ENCODE measurements around the gene OR4N2.
"Not testable (repeated sequence)": the region's sequence is repeated elsewhere in the genome, so short reads cannot be mapped to it uniquely, and the experiment has no call there.

The OR4N2 gene, protein sequence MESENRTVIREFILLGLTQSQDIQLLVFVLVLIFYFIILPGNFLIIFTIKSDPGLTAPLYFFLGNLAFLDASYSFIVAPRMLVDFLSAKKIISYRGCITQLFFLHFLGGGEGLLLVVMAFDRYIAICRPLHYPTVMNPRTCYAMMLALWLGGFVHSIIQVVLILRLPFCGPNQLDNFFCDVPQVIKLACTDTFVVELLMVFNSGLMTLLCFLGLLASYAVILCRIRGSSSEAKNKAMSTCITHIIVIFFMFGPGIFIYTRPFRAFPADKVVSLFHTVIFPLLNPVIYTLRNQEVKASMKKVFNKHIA

DNA sequence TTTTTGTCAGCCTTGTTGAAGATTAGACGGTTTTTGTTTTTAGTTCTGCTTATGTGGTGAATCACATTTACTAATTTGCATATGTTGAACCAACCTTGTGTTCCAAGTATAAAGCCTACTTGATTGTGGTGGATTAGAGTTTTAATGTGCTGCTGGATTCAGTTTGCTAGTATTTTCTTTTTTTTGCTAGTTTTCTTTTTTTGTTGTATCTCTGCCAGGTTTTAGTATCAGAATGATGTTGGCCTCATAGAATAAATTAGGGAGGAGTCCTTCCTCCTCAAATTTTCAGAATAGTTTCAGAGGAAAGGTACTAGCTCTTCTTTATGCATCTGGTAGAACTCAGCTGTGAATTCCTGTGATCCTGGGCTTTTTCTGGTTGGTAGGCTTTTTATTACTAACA lies at the start of gene OR4N2:
Gene OR4N2 (plus strand): TSS at position 301 of the 400 bp plus-strand sequence. CDS start 23,679 bp downstream, outside the sequence.
- not testable (repeated sequence) for DNase-seq

DNA sequence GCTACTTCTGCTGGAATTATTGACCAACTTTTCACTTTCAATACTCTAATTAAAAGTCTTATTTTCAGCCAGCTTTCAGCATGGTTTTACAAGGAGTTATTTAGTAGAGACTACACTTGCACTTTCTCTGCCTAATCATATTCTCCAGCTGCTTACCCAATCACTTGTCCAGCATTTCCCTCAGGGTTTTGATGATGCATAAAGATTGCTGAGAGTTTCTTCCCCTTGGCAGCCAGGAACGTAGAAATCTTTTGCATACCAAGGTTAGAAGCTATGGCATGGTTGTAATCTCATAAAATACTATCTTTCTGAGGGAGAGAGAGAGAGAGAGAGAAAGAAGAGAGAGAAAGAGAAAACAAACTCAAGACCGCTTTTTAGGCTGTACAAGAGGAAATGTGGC lies 49.4 kb upstream of the OR4N2 start:
- DNase-seq: no peak

DNA sequence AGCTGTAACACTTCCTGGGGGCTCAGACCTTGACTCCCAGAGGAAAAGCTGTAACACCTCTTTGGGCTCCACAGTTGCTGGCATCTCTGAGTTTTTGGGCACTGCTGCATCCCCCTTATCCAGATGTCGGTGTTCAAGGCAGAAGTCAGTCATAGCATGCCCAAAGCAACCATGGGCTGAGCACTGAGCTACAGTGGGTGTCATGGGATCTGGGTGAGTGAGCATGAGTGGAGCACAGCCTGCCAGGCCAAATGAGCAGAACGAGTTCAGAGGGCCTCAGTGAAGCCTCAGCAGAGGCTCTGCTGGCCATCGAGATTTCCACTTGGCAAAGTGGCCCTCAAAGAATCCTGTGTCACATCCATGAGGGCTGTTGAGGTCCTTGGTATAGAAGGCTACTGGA lies 32.1 kb upstream of the OR4N2 start:
- DNase-seq: not testable (repeated sequence)

DNA sequence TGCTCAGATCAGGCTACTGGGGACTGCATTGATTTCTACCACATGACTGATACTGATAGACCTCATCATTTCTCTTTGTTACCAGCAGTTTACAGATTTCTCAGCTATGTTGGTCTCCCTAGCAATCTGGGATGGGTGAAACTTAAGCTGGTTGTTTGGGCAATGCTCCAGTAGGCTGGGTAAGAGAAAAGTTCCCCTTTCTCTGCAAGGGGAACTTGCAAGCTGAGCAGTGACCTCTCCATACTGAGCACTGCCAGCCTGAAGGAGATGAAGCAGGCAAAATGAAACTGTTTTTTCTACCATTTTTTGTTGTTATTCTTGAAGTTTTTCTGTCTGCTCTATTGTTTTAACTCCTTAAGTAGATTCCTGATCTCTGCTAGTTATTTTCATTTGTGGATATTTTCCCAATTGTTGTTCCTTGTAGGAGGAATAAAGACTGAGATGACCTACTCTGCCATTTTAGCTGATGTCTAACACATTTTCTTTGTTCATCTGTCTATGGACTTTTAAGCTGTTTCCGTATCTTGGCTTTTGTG lies 31.6 kb upstream of the OR4N2 start:
- no peak for DNase-seq

DNA sequence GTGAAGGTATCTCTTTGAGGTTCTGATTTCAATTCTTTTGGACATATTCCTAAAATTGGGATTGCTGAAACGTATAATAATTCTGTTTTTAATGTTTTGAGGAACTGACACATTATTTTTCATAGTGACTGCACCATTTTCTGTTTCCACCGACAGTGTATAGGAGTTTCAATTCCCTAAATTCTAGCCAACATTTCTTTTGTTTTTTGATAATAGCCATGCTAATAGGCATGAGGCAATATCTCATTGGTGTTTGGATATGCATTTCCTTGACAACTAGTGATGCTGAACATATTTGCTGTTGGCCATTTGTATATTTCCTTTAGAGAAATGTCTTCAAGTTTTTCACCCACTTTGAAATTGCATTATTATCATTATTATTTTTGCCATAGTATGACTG lies 31.1 kb upstream of the OR4N2 start:
- not testable (repeated sequence) for DNase-seq

DNA sequence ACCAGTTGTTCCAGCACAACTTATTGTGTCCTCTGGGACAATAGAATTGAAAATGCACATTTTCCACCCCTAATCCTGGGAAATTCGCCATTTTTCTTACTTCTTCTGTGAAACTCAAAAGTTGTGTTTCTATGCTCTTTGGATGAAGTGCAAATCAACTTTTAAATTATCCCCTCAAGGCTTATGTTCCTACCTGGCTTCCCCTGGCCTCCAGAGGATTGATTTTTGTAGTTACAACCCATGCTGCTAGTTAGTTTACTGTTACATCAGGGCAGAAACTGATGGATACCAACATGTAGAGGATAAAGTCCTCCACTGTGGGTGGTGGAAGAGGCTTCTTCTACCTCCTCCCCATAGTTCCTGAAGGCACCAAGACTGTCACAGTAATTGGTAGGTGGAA lies 30.4 kb upstream of the OR4N2 start, which contains the start of gene OR4M1:
Gene OR4M1 (plus strand): TSS at position 301 of the 400 bp plus-strand sequence. CDS start 6,819 bp downstream, outside the sequence.
- DNase-seq: not testable (repeated sequence)

DNA sequence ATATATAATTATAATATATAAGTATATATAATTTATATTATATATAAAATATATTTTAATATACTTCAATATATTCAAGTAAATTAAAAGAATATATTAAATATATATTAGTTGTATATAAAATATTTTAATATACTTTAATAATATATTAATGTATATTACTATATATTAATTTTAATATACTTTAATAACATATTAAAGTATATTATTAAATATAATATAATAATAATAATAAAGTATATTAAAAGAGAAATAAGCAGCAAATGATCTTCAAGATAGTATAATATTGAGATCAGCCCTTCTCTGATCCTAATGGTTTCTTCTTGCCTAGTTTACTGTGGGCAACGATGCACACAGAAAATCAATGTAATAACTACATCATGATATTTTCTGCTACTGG lies 28.0 kb upstream of the OR4N2 start:
- no peak for DNase-seq

DNA sequence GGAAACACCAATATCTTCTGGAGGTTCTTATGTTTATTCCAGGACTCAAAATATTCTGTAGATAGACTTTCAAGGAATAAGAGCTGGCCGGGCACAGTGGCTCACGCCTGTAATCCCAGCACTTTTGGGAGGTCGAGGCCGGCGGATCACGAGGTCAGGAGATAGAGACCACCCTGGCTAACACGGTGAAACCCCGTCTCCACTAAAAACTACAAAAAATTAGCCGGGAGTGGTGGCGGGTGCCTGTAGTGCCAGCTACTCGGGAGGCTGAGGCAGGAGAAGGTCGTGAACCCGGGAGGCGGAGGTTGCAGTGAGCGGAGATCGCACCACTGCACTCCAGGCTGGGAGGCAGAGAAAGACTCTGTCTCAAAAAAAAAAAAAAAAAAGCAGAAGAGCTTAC lies 17.7 kb upstream of the OR4N2 start:
- DNase-seq: not testable (repeated sequence)

DNA sequence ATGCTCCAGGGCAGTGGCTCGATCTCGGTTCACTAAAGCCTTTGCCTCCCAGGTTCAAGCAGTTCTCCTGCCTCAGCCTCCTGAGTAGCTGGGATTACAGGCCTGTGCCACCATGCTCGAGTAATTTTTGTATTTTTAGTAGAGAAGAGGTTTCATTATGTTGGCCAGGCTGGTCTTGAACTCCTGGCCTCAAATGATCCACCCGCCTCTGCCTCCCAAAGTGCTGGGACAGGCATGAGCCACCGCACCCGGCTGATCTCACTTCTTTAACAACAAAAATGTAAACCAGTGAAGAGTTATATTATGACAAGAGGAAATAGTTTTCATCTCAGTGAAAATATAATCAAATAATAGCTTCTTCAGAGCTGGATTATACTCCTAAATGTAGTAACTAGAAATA lies 16.3 kb upstream of the OR4N2 start:
- DNase-seq: not testable (repeated sequence)

DNA sequence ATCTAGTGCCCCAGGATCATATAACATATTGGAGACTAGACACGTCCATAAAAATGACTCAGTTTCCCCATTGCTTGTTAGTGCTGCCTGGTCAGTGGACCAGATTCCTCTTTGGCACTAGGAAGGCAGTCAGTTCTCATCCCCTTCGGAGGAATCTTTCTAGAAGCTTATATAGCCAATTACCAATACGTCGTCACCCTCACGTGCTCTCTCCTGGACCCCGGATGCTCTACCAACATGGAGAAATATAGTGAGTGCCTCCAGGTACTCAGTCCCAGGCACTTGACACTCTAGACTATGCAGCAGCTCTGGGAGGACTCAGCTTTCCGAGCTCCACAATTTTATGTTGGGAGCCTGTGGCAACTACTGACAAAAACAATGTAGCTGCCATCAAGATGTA lies 15.4 kb upstream of the OR4N2 start:
- DNase-seq: not testable (repeated sequence)

DNA sequence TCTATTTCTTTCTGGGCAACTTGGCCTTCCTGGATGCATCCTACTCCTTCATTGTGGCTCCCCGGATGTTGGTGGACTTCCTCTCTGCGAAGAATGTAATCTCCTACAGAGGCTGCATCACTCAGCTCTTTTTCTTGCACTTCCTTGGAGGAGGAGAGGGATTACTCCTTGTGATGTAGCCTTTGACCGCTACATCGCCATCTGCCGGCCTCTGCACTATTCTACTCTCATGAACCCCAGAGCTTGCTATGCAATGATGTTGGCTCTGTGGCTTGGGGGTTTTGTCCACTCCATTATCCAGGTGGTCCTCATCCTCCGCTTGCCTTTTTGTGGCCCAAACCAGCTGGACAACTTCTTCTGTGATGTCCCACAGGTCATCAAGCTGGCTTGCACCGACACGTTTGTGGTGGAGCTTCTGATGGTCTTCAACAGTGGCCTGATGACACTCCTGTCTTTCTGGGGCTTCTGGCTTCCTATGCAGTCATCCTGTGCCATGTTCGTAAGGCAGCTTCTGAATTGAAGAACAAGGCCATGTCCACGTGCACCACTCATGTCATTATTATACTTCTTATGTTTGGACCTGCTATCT lies 7.0 kb upstream of the OR4N2 start:
- not testable (repeated sequence) for DNase-seq

DNA sequence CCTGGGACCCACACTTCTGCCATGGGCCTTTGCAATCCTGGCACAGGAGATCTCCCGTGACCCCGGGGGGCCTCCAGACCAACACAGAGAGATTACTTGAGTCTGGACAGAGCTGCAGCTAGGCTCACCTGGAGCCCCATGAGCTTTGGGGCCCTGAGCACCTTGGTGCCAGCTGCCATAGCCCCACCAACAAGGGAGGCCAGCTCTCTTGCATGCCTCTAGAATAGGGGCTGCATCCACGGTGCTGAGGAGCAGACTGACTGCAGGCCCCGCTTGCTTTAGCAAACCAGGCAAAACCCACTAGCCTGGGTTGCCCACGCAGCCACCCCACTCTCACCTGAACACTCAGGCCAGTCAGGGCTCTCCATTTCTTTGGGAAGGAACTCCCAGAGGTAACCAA lies 3.7 kb upstream of the OR4N2 start:
- no peak for DNase-seq

DNA sequence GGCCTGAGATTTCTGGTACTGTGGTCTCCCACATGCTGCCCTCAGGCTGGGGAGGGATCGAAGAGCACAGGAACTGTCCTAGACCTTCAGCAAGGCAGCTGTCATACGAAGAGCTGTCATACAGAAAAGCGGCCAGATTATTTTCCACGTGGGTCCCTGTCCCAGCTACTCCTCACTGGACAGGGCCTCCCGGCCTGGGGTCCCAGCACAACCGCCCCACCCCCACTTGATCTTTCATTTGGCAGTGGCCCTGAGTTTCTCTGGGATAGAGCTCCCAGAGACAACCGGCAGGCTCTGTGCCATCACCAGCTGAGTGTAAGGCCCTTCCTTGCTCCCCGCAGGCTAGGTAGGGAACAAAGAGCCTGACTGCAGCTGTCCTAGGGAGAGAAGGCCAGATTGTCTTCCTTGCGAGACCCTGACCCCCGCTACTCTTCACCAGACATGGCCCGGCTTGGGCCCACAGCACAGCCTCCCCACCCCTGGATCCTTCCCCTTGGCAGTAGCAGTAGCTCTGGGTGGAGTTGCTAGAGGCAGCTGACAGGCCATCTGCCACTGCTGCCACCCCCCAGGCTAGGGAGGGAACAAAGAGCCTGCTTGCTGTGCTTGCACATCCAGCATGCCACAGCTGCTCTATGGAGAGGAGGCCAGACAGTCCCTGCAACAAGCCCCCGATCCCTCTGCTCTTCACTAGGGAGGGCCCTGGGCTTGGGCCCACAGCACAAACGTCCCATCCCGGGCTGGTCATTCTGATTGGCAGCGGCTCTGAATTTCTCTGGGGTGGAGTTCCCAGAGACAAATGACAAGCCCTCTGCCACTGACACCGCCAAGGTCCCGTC lies 3.1 kb upstream of the OR4N2 start:
- no peak for DNase-seq

DNA sequence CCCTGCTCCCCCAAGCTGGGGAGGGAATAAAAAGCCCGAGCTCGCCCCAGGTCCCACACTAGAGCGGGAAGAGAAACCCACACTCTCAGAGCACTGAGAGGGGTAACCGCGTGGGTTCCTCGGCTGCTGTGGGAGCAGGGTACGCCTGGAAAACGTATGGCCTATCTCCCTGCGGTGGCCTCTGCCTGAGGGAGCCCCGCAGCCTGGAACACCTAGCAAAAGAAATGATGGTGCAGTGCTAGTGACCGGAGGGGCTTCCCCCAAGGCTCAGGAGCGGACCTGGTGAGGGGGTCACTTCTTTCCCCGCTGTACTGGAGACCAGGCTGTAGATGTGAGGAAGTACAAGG lies 2.5 kb upstream of the OR4N2 start:
- no peak for DNase-seq

DNA sequence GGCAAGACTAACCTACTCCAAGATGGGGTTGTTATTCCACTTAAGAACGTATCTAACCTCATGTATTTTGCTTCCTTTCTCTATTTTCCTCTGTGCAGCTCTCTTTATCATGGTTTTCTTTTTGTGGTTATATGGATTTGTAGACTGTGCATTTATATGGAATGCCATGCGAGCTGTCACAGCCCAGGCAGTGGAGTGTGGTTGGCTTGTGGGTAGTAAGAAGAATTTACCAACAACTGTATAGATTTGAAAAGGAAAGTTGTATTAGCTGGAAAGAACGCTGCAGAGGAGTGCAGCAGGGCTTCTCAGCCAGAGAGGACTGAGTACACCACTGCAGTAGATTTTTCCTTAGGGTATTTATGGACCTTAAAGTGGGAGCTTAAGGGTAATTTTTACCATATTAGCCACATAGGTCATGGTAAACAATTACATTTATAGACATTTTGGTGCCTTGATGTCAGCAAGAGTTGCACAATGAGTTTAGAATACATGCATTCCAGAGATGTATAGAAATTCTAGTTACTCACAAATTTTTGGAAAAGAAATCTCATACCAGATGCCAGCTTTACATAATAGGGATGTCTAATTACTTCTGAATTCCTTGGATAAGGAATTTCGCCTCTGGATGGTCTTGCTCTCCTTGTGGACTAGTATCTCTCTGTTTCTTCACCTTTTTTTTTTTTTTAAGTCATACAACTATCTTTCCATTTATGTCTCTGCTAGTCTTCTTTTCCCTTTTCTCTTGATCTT lies 9.8 kb downstream of the OR4N2 start:
- not testable (repeated sequence) for DNase-seq

DNA sequence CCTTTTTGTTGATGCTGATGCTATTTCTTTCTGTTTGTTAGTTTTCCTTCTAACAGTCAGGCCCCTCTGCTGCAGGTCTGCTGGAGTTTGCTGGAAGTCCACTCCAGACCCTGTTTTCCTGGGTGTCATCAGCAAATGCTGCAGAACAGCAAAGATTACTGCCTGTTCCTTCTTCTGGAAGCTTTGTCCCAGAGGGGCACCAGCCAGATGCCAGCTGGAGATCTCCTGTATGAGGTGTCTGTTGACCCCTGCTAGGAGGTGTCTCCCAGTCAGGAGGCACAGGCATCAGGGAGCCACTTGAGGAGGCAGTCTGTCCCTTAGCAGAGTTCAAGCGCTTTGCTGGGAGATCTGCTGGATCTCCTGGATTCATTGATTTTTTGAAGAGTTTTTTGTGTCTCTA lies 16.3 kb downstream of the OR4N2 start:
- DNase-seq: not testable (repeated sequence)

DNA sequence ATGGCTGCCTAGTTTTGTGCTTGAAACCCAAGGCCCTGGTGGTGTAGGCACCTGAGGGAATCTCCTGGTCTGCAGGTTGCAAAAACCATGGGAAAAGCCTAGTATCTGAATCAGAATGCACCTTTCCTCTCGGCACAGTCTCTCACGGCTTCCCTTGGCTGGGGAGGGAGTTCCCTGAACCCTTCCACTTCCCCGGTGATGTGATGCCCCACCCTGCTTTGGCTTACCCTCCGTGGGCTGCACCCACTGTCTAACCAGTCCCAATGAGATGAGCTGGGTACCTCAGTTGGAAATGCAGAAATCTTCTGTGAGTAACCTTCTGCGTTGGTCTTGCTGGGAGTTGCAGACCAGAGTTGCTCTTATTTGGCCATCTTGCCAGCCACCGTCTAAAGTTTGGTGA lies 17.4 kb downstream of the OR4N2 start:
- not testable (repeated sequence) for DNase-seq

DNA sequence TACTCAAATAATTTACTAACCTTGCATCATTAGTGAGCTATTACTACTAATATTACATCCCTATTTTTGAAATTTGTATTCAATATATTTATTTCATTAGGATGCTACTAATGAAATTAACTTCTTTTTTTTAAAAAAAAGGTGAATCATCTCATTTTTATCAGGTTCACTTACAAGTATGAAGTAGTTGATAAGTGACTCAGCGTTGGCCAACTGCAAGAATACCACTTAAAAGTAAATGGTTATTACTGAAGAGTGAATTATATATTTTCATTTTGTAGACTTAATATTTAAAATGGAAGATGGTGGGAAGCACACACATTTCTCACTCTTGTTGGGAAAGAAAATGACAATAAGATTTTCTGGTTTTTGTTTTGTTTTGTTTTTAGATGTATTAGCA lies 19.6 kb downstream of the OR4N2 start:
- DNase-seq: no peak

DNA sequence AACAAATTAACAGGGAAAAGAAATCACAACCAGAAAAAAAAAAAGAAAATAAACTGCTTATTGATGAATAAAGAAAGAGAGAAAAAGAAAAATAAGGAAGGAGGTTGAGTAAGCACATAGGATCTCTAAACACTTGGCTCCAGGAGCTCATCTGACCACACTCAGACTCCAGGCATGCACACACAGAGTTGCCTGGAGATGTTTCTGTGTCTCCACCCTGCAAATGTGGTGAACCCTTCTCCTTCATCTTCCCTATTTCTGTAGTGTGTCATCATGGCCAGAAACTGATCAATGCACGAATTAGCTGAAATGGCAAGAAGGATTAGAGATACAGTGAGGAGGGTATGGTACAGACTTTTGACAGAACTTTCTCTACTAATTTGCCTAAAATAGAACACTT lies 20.2 kb downstream of the OR4N2 start:
- DNase-seq: no peak

DNA sequence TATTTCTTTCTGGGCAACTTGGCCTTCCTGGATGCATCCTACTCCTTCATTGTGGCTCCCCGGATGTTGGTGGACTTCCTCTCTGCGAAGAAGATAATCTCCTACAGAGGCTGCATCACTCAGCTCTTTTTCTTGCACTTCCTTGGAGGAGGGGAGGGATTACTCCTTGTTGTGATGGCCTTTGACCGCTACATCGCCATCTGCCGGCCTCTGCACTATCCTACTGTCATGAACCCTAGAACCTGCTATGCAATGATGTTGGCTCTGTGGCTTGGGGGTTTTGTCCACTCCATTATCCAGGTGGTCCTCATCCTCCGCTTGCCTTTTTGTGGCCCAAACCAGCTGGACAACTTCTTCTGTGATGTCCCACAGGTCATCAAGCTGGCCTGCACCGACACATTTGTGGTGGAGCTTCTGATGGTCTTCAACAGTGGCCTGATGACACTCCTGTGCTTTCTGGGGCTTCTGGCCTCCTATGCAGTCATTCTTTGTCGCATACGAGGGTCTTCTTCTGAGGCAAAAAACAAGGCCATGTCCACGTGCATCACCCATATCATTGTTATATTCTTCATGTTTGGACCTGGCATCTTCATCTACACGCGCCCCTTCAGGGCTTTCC lies 24.2 kb downstream of the OR4N2 start:
- not testable (repeated sequence) for DNase-seq

DNA sequence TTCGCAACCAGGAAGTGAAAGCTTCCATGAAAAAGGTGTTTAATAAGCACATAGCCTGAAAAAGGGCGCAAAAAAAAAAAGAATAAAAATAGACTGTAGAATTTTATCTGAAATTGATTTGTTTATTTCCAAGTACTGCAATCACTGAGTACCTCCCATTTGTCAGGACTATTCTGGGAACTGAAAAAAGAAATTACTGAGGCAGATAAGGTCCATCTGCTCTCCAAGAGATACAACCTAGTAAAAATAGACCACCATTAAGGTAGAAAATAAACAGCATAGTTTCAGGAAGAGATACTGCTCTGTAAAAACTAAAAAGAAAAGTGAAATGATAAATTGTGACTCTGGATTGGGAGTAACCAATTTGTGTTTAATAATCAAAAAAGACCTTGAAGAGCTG lies 24.7 kb downstream of the OR4N2 start:
- DNase-seq: no peak

DNA sequence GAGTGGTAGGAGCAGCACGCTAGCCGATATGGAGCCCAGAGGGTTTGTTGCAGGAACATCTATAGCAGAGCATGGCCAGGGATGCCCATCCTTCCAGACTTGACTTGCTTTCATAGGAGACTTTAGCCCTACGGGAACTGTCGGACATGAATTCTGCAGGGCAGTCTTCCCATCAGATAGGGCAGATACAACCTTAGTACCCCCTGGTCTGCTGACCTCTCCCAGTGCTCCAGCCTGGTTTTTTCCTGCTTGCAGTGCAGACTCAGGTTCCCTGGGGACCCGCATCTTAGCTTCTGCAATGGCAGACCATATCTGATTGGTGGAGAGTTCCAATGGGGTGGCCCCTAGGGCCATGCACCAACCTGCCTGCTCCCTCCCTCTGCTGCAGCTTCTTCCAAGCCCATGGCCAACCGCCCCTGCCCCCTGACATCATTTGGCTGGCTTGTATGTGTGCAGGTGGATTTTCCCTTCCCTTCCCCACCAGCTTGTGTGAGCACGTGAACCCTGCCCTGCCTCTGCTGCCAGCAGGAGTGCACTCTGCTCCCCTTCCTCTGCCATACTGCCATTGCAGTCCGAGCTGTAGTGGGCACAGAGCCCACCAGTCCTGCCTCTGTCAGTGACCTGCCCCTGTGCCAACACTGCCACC lies 30.8 kb downstream of the OR4N2 start:
- DNase-seq: not testable (repeated sequence)

All from NCI-H526 treated with DMSO at 0.1 percent for 48 hours (cell line).